Measurements from ENCODE around the gene TM7SF2.

Gene TM7SF2

GRCh38 chr11:65156256-65156655 is 44.6 kb downstream of the TM7SF2 start:
- TF ChIP-seq POLR2AphosphoS5 (IDR thresholded peaks at IDR 0.05; ENCODE audit: low read depth, low read length) (no peak), FOXP2 (optimal IDR thresholded peaks at IDR 0.05; ENCODE audit: borderline replicate concordance, extremely low read depth, extremely low read length, insufficient read depth) (no peak), TAF1 (IDR thresholded peaks at IDR 0.05; ENCODE audit: borderline replicate concordance, insufficient read depth, low read length) (no peak), SIN3A (IDR thresholded peaks at IDR 0.05; ENCODE audit: borderline replicate concordance, insufficient read depth, low read length) (no peak), REST (IDR thresholded peaks at IDR 0.05; ENCODE audit: insufficient read depth in 1 of 2, low read depth in 2 of 2, low read length in 2 of 2) (no peak)

DNA sequence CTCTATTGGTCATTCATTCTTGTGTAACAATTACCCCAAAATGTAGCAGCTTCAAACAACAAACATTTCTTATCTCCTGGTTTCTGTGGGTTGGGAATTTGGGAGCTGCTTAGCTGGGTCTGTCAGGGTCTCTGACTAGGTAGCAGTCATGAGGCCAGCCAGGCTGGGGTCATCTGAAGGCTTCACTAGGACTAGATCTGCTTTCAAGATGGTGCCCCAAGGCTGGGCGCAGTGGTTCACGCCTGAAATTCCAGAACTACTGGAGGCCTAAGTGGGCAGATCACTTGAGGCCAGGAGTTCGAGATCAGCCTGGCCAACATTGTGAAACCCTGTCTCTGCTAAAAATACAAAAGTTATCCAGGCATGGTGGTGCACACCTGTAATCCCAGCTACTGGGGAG is 45.3 kb downstream of the TM7SF2 start:
- TF ChIP-seq POLR2AphosphoS5 (IDR thresholded peaks at IDR 0.05; ENCODE audit: low read depth, low read length) (no peak), SIN3A (IDR thresholded peaks at IDR 0.05; ENCODE audit: borderline replicate concordance, insufficient read depth, low read length) (no peak), FOXP2 (optimal IDR thresholded peaks at IDR 0.05; ENCODE audit: borderline replicate concordance, extremely low read depth, extremely low read length, insufficient read depth) (no peak), REST (IDR thresholded peaks at IDR 0.05; ENCODE audit: insufficient read depth in 1 of 2, low read depth in 2 of 2, low read length in 2 of 2) (no peak), TAF1 (IDR thresholded peaks at IDR 0.05; ENCODE audit: borderline replicate concordance, insufficient read depth, low read length) (no peak)

GRCh38 chr11:65157336-65157735 is 45.7 kb downstream of the TM7SF2 start:
- TF ChIP-seq TAF1 (IDR thresholded peaks at IDR 0.05; ENCODE audit: borderline replicate concordance, insufficient read depth, low read length) (no peak), POLR2AphosphoS5 (IDR thresholded peaks at IDR 0.05; ENCODE audit: low read depth, low read length) (no peak), FOXP2 (optimal IDR thresholded peaks at IDR 0.05; ENCODE audit: borderline replicate concordance, extremely low read depth, extremely low read length, insufficient read depth) (no peak), SIN3A (IDR thresholded peaks at IDR 0.05; ENCODE audit: borderline replicate concordance, insufficient read depth, low read length) (no peak), REST (IDR thresholded peaks at IDR 0.05; ENCODE audit: insufficient read depth in 1 of 2, low read depth in 2 of 2, low read length in 2 of 2) (no peak)

GRCh38 chr11:65159012-65159411 is 47.3 kb downstream of the TM7SF2 start:
- TF ChIP-seq TAF1 (IDR thresholded peaks at IDR 0.05; ENCODE audit: borderline replicate concordance, insufficient read depth, low read length) (no peak), FOXP2 (optimal IDR thresholded peaks at IDR 0.05; ENCODE audit: borderline replicate concordance, extremely low read depth, extremely low read length, insufficient read depth) (no peak), SIN3A (IDR thresholded peaks at IDR 0.05; ENCODE audit: borderline replicate concordance, insufficient read depth, low read length) (no peak), REST (IDR thresholded peaks at IDR 0.05; ENCODE audit: insufficient read depth in 1 of 2, low read depth in 2 of 2, low read length in 2 of 2) (no peak), POLR2AphosphoS5 (IDR thresholded peaks at IDR 0.05; ENCODE audit: low read depth, low read length) (no peak)

GRCh38 chr11:65160643-65161042 is 49.0 kb downstream of the TM7SF2 start:
- TF ChIP-seq POLR2AphosphoS5 (IDR thresholded peaks at IDR 0.05; ENCODE audit: low read depth, low read length) (no peak), SIN3A (IDR thresholded peaks at IDR 0.05; ENCODE audit: borderline replicate concordance, insufficient read depth, low read length) (no peak), TAF1 (IDR thresholded peaks at IDR 0.05; ENCODE audit: borderline replicate concordance, insufficient read depth, low read length) (no peak), REST (IDR thresholded peaks at IDR 0.05; ENCODE audit: insufficient read depth in 1 of 2, low read depth in 2 of 2, low read length in 2 of 2) (no peak), FOXP2 (optimal IDR thresholded peaks at IDR 0.05; ENCODE audit: borderline replicate concordance, extremely low read depth, extremely low read length, insufficient read depth) (no peak)

Data from PFSK-1 (cell line).